Gastroesophageal sphincter (tissue), 4 donors: Measurements from ENCODE around the gene DDX21. TPM values are rescaled to one million over a fixed set of nuclear protein-coding genes. Genes with fewer than 3 reads are reported as not detected.
"Not testable (repeated sequence)": the region's sequence is repeated elsewhere in the genome, so short reads cannot be mapped to it uniquely, and the experiment has no call there.

Experiments used
- ATAC-seq: fragments of 150-250 bp; one replicate; pipeline ENCODE4 v1.9.1; 2016; ENCODE audit warnings: mild to moderate bottlenecking, moderate library complexity
- H3K27ac ChIP-seq, 4 donors: fragments of 200-600 bp; sonication (generic) in 3 of 4; 1 replicate in 3 of 4; 2 replicates in 1 of 4; pipeline ENCODE4 v1.5.1; 2016 to 2019
- H3K27me3 ChIP-seq: fragments of 200-600 bp; sonication (generic); one replicate; pipeline ENCODE4 v1.5.1; 2019
- H3K36me3 ChIP-seq, 2 donors: fragments of 200-600 bp; sonication (generic); one replicate each; pipeline ENCODE4 v1.5.1; 2019; ENCODE audit warnings: control low read depth in 1 of 2
- H3K4me1 ChIP-seq, 3 donors: fragments of 200-600 bp; sonication (generic); 1 replicate in 2 of 3; 2 replicates in 1 of 3; pipeline ENCODE4 v1.5.1; 2016 to 2019; ENCODE audit warnings: control low read depth in 2 of 3
- H3K4me3 ChIP-seq, 2 donors: fragments of 200-600 bp; sonication (generic); one replicate each; pipeline ENCODE4 v1.5.1; 2019; ENCODE audit warnings: mild to moderate bottlenecking in 1 of 2, moderate library complexity in 1 of 2
- H3K9me3 ChIP-seq, 3 donors: fragments of 200-600 bp; sonication (generic); one replicate each; pipeline ENCODE4 v1.5.1; 2017 to 2019; ENCODE audit warnings: control low read depth in 2 of 3
- CTCF ChIP-seq, 4 experiments: fragments of 200-600 bp in 2 of 4; fragments of 450-650 bp in 2 of 4; sonication (generic) in 1 of 4; IDR thresholded peaks; one replicate each; pipeline ENCODE4 v1.5.1; 2017 to 2019; ENCODE audit warnings: antibody characterized with exemption in 4 of 4, mild to moderate bottlenecking in 2 of 4, moderate library complexity in 2 of 4
- EP300 ChIP-seq: sonication (generic); formaldehyde crosslinking; IDR thresholded peaks from one replicate; pipeline ENCODE4 v1.6.1; 2017; ENCODE audit warnings: antibody characterized with exemption, mild to moderate bottlenecking
- POLR2A ChIP-seq, 2 donors: fragments of 450-650 bp; IDR thresholded peaks; one replicate each; pipeline ENCODE4 v1.6.1; 2017; ENCODE audit warnings: antibody characterized with exemption in 2 of 2, mild to moderate bottlenecking in 2 of 2, moderate library complexity in 1 of 2
- POLR2AphosphoS5 ChIP-seq: sonication (generic); formaldehyde crosslinking; IDR thresholded peaks from one replicate; pipeline ENCODE4 v1.6.1; 2017; ENCODE audit warnings: antibody characterized with exemption
- WGBS, 2 donors: methylation state at CpG; one replicate each; pipeline ENCODE4 v1.1.5; 2018; ENCODE audit warnings: low coverage in 1 of 2; 5-methylcytosine and 5-hydroxymethylcytosine counted together
- total RNA-seq, 4 donors: library from RNA; depleted of rRNA; stranded (reverse); fragments of >200 nt; gene quantifications; one replicate each; pipeline ENCODE4 v1.1.0, GENCODE V29; 2016

The DDX21 gene
- total RNA-seq, 4 donors from 2014 or later = 28.1 to 78.6 (median 34.9) TPM

- H3K27me3 ChIP-seq = no peaks in the 10 kb centered on the region
- H3K9me3 ChIP-seq = no peaks in the 10 kb centered on the region
- TF ChIP-seq CTCF (IDR thresholded peaks at IDR 0.05) (no peak), EP300 (no peak), POLR2AphosphoS5 (no peak), POLR2A (IDR thresholded peaks at IDR 0.05) (no peak)
- WGBS, 2 donors = 91 to 100% methylated on average over 2 to 4 of the region's 4 CpGs
- H3K4me3 ChIP-seq = no peak overlapping the region
- no peak for ATAC-seq
- H3K27ac ChIP-seq = no peak overlapping the region
- H3K4me1 ChIP-seq = peaks cover 0 to 18% (median 0%) of the 10 kb centered on the region in 3 donors
- peaks cover 11 to 93% of the 10 kb centered on the region in 2 donors for H3K36me3 ChIP-seq
Measured at GRCh38 chr10:68963151-68963550, 7.2 kb downstream of the DDX21 start.

DNA sequence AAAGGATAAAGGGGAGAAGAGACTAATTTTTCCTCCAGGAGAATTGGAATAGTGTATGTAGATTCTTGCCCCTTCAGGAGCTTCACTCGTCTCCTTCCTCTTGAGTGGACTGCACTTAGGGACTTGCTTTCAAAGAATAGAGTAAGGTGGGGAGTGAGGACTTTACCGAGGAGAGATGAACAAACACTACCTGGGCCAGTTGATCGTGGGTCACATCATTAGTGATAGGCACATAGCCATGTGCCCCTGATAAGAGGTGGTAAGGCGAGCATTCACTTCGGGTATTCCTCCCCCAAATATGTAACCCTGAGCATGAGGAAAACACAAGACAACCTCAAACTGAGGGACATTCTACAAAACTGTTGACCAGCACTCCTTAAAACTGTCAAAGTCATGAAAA is 18.0 kb downstream of the DDX21 start:
- no peak for TF ChIP-seq POLR2AphosphoS5
- ATAC-seq = no peak
- no peaks in the 10 kb centered on the region for H3K9me3 ChIP-seq
- WGBS, 2 donors = 82 to 84% methylated on average over 4 to 5 of the region's 5 CpGs
- peaks cover 24 to 100% of the 10 kb centered on the region in 2 donors for H3K36me3 ChIP-seq
- H3K27ac ChIP-seq = no peak overlapping the region
- no peaks in the 10 kb centered on the region for H3K27me3 ChIP-seq
- H3K4me3 ChIP-seq = no peak overlapping the region
- H3K4me1 ChIP-seq = no peaks in the 10 kb centered on the region

DNA sequence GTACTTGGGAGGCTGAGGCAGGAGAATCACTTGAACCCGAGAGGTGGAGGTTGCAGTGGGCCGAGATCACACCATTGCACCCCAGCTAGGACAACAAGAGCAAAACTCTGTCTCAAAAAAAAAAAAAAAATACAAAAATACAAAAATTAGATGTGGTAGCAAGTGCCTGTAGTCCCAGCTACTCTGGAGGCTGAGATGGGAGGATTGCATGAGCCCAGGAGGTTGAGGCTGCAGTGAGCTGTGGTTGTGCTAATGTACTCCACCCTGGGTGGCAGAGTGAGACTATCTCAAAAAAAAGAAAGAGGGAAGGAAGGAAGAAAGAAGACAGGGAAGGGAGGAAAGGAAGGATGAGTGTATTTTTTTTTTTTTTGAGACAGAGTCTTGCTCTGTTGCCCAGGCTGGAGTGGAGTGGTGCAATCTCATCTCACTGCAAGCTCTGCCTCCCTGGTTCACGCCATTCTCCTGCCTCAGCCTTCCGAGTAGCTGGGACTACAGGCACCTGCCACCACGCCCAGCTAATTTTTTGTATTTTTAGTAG is 20.0 kb downstream of the DDX21 start:
- not testable (repeated sequence) for H3K9me3 ChIP-seq, ATAC-seq, H3K4me3 ChIP-seq, H3K27ac ChIP-seq, H3K27me3 ChIP-seq, H3K4me1 ChIP-seq
- WGBS, 2 donors = 95 to 100% methylated on average over 3 to 5 of the region's 5 CpGs
- peaks cover 24 to 99% of the 10 kb centered on the region in 2 donors for H3K36me3 ChIP-seq

DNA sequence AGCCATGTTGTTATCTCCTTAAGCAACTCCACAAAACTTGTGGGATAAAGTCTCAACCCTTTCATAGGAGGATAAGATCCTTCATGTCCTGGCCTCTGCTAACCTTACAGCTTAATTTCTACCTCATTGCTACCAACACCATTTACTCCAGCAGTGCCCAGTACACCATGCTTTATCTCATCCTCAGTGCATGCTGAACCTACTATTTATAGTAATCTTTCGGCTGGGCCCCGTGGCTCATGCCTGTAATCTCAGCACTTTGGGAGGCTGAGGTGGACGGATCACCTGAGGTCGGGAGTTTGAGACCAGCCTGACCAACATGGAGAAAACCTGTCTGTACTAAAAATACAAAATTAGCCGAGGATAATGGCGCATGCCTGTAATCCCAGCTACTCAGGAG is 23.8 kb downstream of the DDX21 start:
- 75 to 85% methylated on average over 2 to 6 of the region's 6 CpGs for WGBS, 2 donors
- peaks cover 2 to 97% of the 10 kb centered on the region in 2 donors for H3K36me3 ChIP-seq
- not testable (repeated sequence) for H3K9me3 ChIP-seq, ATAC-seq, H3K4me1 ChIP-seq, H3K27me3 ChIP-seq, H3K27ac ChIP-seq, H3K4me3 ChIP-seq

DNA sequence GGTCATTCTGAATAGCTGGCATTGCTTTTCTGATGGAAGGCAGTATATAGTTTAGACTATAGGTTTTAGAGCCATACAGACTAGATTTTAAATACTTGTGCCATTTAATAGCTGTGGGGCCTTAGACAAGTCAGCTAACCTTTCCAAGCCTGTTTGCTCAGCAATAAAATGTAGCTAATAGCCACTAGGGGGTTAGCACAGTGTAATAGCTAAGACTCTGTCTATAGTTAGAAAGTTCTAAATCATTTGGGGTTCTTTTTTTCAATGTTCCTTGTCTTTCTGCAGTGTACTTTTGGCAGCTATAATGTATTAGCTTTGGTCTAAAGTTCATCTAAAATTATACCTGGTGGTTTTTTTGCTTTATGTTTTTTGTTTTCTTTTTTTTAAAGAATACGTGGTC is 25.1 kb downstream of the DDX21 start:
- no peaks in the 10 kb centered on the region for H3K27me3 ChIP-seq
- WGBS, 2 donors = 100% methylated on average over 1 of the region's 1 CpG; no CpG with 5 or more reads in 1 of the 2 donors
- H3K4me3 ChIP-seq = no peak overlapping the region
- ATAC-seq = no peak
- H3K9me3 ChIP-seq = no peaks in the 10 kb centered on the region
- peaks cover 0 to 93% of the 10 kb centered on the region in 2 donors for H3K36me3 ChIP-seq
- H3K4me1 ChIP-seq = no peaks in the 10 kb centered on the region
- no peak for TF ChIP-seq POLR2A (IDR thresholded peaks at IDR 0.05)
- no peak for TF ChIP-seq EP300
- TF ChIP-seq POLR2AphosphoS5 = no peak
- no peak for TF ChIP-seq CTCF (IDR thresholded peaks at IDR 0.05)
- no peak overlapping the region for H3K27ac ChIP-seq

- Histone ChIP-seq H3K9me3 (no peaks in the 10 kb centered on the region), H3K4me3 (no peak overlapping the region), H3K4me1 (no peaks in the 10 kb centered on the region), H3K36me3 (peaks cover 0 to 80% of the 10 kb centered on the region in 2 donors), H3K27me3 (no peaks in the 10 kb centered on the region), H3K27ac (no peak overlapping the region)
- 88 to 91% methylated on average over 7 to 11 of the region's 11 CpGs for WGBS, 2 donors
- no peak for ATAC-seq
- no peak for TF ChIP-seq POLR2A (IDR thresholded peaks at IDR 0.05)
- TF ChIP-seq POLR2AphosphoS5 = no peak
- no peak for TF ChIP-seq EP300
- TF ChIP-seq CTCF (IDR thresholded peaks at IDR 0.05) = no peak
Measured at GRCh38 chr10:68982389-68982788, 26.4 kb downstream of the DDX21 start.
